Endothelial cell of umbilical vein (primary cell): ENCODE results near the gene TOR1B. TPM values are rescaled to one million over a fixed set of nuclear protein-coding genes. Genes with fewer than 3 reads are reported as not detected.

ENCODE experiments used
- BruUV-seq: library from RNA; stranded (reverse); fragments of 400-500 nt; replicated peaks from 2 replicates; lab custom pipeline; 2021; lab: Mats Ljungman, UMichigan
- CTCF ChIA-PET: fragments of 300-600, 350-600 bp; sonication (Branson Sonifier 250); formaldehyde crosslinking; loops from one replicate; lab custom pipeline; 2021; ENCODE audit warnings: antibody characterized with exemption, inconsistent platforms; lab: Charles Lee
- POLR2A ChIA-PET: fragments of 300-600, 350-600 bp; sonication (Branson Sonifier 250); formaldehyde crosslinking; loops from one replicate; lab custom pipeline; 2021; ENCODE audit warnings: antibody characterized with exemption, inconsistent platforms; lab: Charles Lee
- DNase-seq: peaks from one replicate; pipeline ENCODE4 v3.0.0-alpha.2; 2011; ENCODE audit warnings: low read depth, low spot score
- FAIRE-seq: peaks from 2 replicates; lab custom pipeline; 2011; peaks lifted over from hg19 to GRCh38; lab: Jason Lieb, UNC
- H2AFZ ChIP-seq: 2 replicates; pipeline ENCODE4 v1.6.0; 2012; ENCODE audit warnings: low read depth, low read length, control low read depth, inconsistent platforms
- H3K27ac ChIP-seq: 2 replicates; pipeline ENCODE4 v1.5.1; 2011; ENCODE audit warnings: low read depth, mild to moderate bottlenecking, control low read depth, low read length, moderate library complexity; ENCODE audit not compliant: insufficient read depth
- H3K27me3 ChIP-seq, 2 experiments: 2 replicates each; pipeline versions ENCODE4 v1.6.0 to v1.6.1; 2011; ENCODE audit warnings: low read length in 2 of 2, mixed read lengths in 1 of 2; ENCODE audit not compliant: control insufficient read depth in 2 of 2, insufficient read depth in 2 of 2
- H3K36me3 ChIP-seq, 2 experiments: 2 replicates in 1 of 2; 3 replicates in 1 of 2; pipeline ENCODE4 v1.5.1; 2011; ENCODE audit warnings: low read length in 2 of 2, mild to moderate bottlenecking in 1 of 2, moderate library complexity in 1 of 2; ENCODE audit not compliant: control insufficient read depth in 2 of 2, insufficient read depth in 2 of 2; ENCODE audit errors: extremely low read depth in 1 of 2
- H3K4me1 ChIP-seq: 3 replicates; pipeline ENCODE4 v1.5.1; 2011; ENCODE audit warnings: mild to moderate bottlenecking, low read length; ENCODE audit not compliant: control insufficient read depth, insufficient read depth; ENCODE audit errors: extremely low read depth
- H3K4me2 ChIP-seq: 2 replicates; pipeline ENCODE4 v1.6.1; 2011; ENCODE audit warnings: low read length, control low read depth, mixed read lengths; ENCODE audit not compliant: insufficient read depth
- H3K4me3 ChIP-seq, 3 experiments: fragments of 200-600 bp in 1 of 3; sonication (generic), shearing (Covaris generic) in 1 of 3; replicated peaks in 1 of 3; 2 replicates each; pipeline ENCODE4 v1.5.1; 2011 to 2016; ENCODE audit warnings: control low read depth in 3 of 3, low read length in 3 of 3, mild to moderate bottlenecking in 2 of 3, inconsistent platforms in 1 of 3, low read depth in 1 of 3, moderate library complexity in 1 of 3; ENCODE audit not compliant: insufficient read depth in 1 of 3
- H3K79me2 ChIP-seq: 2 replicates; pipeline ENCODE4 v1.6.0; 2012; ENCODE audit warnings: low read length, inconsistent platforms; ENCODE audit not compliant: control insufficient read depth, insufficient read depth
- H3K9ac ChIP-seq: replicated peaks from 2 replicates; pipeline ENCODE3; 2011; ENCODE audit warnings: low read length, control low read depth; ENCODE audit not compliant: insufficient read depth; ENCODE audit errors: extremely low read depth
- H3K9me1 ChIP-seq: replicated peaks from 3 replicates; pipeline ENCODE4 v1.6.0; 2011; ENCODE audit warnings: mild to moderate bottlenecking, low read length; ENCODE audit not compliant: control insufficient read depth, insufficient read depth; ENCODE audit errors: extremely low read depth
- H3K9me3 ChIP-seq: replicated peaks from 2 replicates; pipeline ENCODE4 v1.5.1; 2012; ENCODE audit warnings: low read length, inconsistent platforms; ENCODE audit not compliant: control insufficient read depth, insufficient read depth
- H4K20me1 ChIP-seq: replicated peaks from 2 replicates; pipeline ENCODE3; 2011; ENCODE audit warnings: mild to moderate bottlenecking, low read length; ENCODE audit not compliant: control insufficient read depth, insufficient read depth; ENCODE audit errors: extremely low read depth
- EZH2 ChIP-seq: IDR thresholded peaks from 2 replicates; pipeline ENCODE4 v1.6.1; 2012; ENCODE audit warnings: borderline replicate concordance, low read depth, mild to moderate bottlenecking, moderate library complexity, low read length, inconsistent platforms; ENCODE audit not compliant: severe bottlenecking
- FOS ChIP-seq: IDR thresholded peaks from 2 replicates; pipeline ENCODE4 v1.6.1; 2011; ENCODE audit warnings: mild to moderate bottlenecking, low read length, moderate library complexity, borderline replicate concordance; ENCODE audit not compliant: insufficient read depth
- GATA2 ChIP-seq: IDR thresholded peaks from 2 replicates; pipeline ENCODE4 v1.7.0; 2011; ENCODE audit warnings: low read depth, mild to moderate bottlenecking, moderate library complexity, mixed read lengths, low read length; ENCODE audit not compliant: insufficient read length, insufficient read depth
- JUN ChIP-seq: IDR thresholded peaks from 2 replicates; pipeline ENCODE4 v1.6.1; 2011; ENCODE audit warnings: borderline replicate concordance, low read depth; ENCODE audit not compliant: insufficient read length, insufficient read depth
- MYC ChIP-seq: IDR thresholded peaks from one replicate; pipeline ENCODE4 v1.6.1; 2011; ENCODE audit warnings: mild to moderate bottlenecking, low read depth, low read length
- POLR2A ChIP-seq: IDR thresholded peaks from 2 replicates; pipeline ENCODE4 v1.6.1; 2012; ENCODE audit warnings: low read depth, mild to moderate bottlenecking, control low read depth, low read length
- POLR2AphosphoS5 ChIP-seq: IDR thresholded peaks from 2 replicates; pipeline ENCODE4 v1.6.1; 2012; ENCODE audit warnings: low read depth, mild to moderate bottlenecking, control low read depth, low read length, moderate library complexity; ENCODE audit not compliant: insufficient read depth
- dilution Hi-C: fragments of 300-500 bp; cut with MboI; formaldehyde crosslinking; loops from one replicate; pipeline ENCODE4 v1.15.0; 2019; ENCODE audit warnings: low sequenced_read_pairs; ENCODE audit not compliant: extremely low pct_ligation_motif_present
- intact Hi-C: fragments of 100-400 bp; cut with micrococcal nuclease; formaldehyde crosslinking; loops from one replicate; pipeline ENCODE4 v1.10.0; 2022
- polyA plus RNA-seq, 4 experiments: library from polyadenylated mRNA; depleted of rRNA in 3 of 4; stranded (reverse) in 3 of 4; unstranded in 1 of 4; fragments of >200 nt; gene quantifications; 2 replicates each; pipeline versions ENCODE4 v1.2.1 to v1.2.3, GENCODE V29; 2011 to 2012; ENCODE audit warnings: missing spikeins in 1 of 4
- total RNA-seq: library from RNA; stranded (reverse); gene quantifications from 2 replicates; pipeline ENCODE4 v1.2.3, GENCODE V29; 2021
- TF ChIP-seq, protein P1 (sequence below): IDR thresholded peaks from 2 replicates; pipeline ENCODE4 v1.6.1; 2011; ENCODE audit not compliant: insufficient read depth, insufficient read length
- TF ChIP-seq, protein P2 (sequence below), 2 donors: IDR thresholded peaks; 1 replicate in 1 of 2; 2 replicates in 1 of 2; pipeline ENCODE4 v1.5.1; 2011; ENCODE audit warnings: low read length in 2 of 2, mild to moderate bottlenecking in 2 of 2, moderate library complexity in 2 of 2, control low read depth in 1 of 2, inconsistent platforms in 1 of 2, low read depth in 1 of 2; ENCODE audit not compliant: insufficient read depth in 1 of 2; ENCODE audit errors: extremely low read depth in 1 of 2

TOR1B gene
- total and polyA plus RNA-seq, 2 donors (not counting 3 experiments of a cell fraction or from before 2014, with no cell fraction given) = 27.0 to 29.5 TPM

DNA sequence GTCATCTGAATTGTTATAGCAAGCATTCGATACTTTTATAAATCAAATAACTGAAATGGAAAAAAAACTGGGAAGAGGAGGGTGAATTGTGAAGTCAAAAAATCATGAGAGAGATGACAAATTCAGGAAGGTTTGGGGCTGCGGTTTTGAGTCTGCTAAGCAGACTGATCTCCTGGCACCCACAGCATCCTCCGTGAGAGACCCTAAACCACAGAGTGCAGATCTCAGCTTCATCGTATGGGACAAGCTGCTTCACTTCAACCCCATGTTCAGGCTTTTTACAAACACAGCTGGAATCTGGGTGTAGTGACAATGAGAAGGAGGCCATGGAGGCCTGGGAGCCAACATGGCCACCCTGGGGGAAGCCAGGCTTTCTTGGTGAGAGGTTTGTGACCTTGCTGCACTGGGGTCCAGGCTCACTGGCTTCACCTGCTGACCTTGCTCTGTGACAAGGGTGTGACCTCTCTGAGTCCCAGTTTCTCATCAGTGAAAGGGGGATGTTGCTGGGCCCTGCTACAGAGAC is 51.7 kb downstream of the TOR1B start:
- intact Hi-C loops (no loop called here), dilution Hi-C loops (no loop called here)
- H2AFZ ChIP-seq = no peak overlapping the region
- H3K4me1 ChIP-seq = peaks cover 2% of the 10 kb centered on the region
- H3K4me3 ChIP-seq = no peak overlapping the region
- no peak for TF ChIP-seq POLR2AphosphoS5
- no peak for TF ChIP-seq POLR2A
- TF ChIP-seq FOS = no peak
- TF ChIP-seq, protein P1, sequence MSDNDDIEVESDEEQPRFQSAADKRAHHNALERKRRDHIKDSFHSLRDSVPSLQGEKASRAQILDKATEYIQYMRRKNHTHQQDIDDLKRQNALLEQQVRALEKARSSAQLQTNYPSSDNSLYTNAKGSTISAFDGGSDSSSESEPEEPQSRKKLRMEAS = no peak
- TF ChIP-seq, protein P2, sequence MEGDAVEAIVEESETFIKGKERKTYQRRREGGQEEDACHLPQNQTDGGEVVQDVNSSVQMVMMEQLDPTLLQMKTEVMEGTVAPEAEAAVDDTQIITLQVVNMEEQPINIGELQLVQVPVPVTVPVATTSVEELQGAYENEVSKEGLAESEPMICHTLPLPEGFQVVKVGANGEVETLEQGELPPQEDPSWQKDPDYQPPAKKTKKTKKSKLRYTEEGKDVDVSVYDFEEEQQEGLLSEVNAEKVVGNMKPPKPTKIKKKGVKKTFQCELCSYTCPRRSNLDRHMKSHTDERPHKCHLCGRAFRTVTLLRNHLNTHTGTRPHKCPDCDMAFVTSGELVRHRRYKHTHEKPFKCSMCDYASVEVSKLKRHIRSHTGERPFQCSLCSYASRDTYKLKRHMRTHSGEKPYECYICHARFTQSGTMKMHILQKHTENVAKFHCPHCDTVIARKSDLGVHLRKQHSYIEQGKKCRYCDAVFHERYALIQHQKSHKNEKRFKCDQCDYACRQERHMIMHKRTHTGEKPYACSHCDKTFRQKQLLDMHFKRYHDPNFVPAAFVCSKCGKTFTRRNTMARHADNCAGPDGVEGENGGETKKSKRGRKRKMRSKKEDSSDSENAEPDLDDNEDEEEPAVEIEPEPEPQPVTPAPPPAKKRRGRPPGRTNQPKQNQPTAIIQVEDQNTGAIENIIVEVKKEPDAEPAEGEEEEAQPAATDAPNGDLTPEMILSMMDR (IDR thresholded peaks at IDR 0.05; ENCODE audit: extremely low read depth in 1 of 2, insufficient read depth in 1 of 2, low read depth in 1 of 2, low read length in 2 of 2) = no peak
- no peak for TF ChIP-seq MYC
- no peak for TF ChIP-seq EZH2
- no peak for TF ChIP-seq JUN
- TF ChIP-seq GATA2 = no peak
- DNase-seq = no peak
- no peaks in the 10 kb centered on the region for H3K9me3 ChIP-seq
- ChIA-PET CTCF (no interaction called here), POLR2A (no interaction called here)
- no peaks in the 10 kb centered on the region for H3K27me3 ChIP-seq
- no peaks in the 10 kb centered on the region for H4K20me1 ChIP-seq
- no peaks in the 10 kb centered on the region for H3K9me1 ChIP-seq
- FAIRE-seq = no peak
- peaks cover 2 to 42% of the 10 kb centered on the region in 2 experiments for H3K36me3 ChIP-seq
- H3K79me2 ChIP-seq = no peaks in the 10 kb centered on the region
- H3K9ac ChIP-seq = no peak overlapping the region
- H3K4me2 ChIP-seq = no peak overlapping the region
- no TSS peak for BruUV-seq
- H3K27ac ChIP-seq = no peak overlapping the region
